IPS DF 6.9 (cell line): Measurements from ENCODE around the gene PPDPF.
"Not testable (repeated sequence)": the region's sequence is repeated elsewhere in the genome, so short reads cannot be mapped to it uniquely, and the experiment has no call there.

ENCODE experiments used
- DNase-seq: peaks from one replicate; pipeline ENCODE4 v3.0.0-alpha.2; 2013; ENCODE audit warnings: low read depth, low spot score
- H3K27ac ChIP-seq: one replicate; pipeline ENCODE4 v1.5.1; 2013; ENCODE audit warnings: low read length, control low read depth
- H3K27me3 ChIP-seq: 2 replicates; pipeline ENCODE4 v1.6.1; 2013; ENCODE audit warnings: mild to moderate bottlenecking, low read length; ENCODE audit not compliant: control insufficient read depth, insufficient read depth
- H3K36me3 ChIP-seq: 2 replicates; pipeline ENCODE4 v1.6.1; 2013; ENCODE audit warnings: low read length; ENCODE audit not compliant: control insufficient read depth, insufficient read depth
- H3K4me1 ChIP-seq: 2 replicates; pipeline ENCODE4 v1.6.1; 2013; ENCODE audit warnings: low read length; ENCODE audit not compliant: control insufficient read depth, insufficient read depth
- H3K4me3 ChIP-seq: 2 replicates; pipeline ENCODE4 v1.5.1; 2013; ENCODE audit warnings: mild to moderate bottlenecking, low read length
- H3K9me3 ChIP-seq: 2 replicates; pipeline ENCODE4 v1.6.1; 2013; ENCODE audit warnings: low read length, inconsistent platforms; ENCODE audit not compliant: control insufficient read depth, insufficient read depth
- WGBS: extraction: QIAGEN DNeasy Blood & Tissue Kit; methylation state at CpG from one replicate; pipeline ENCODE4 v1.1.7; 2013; ENCODE audit warnings: mixed read lengths, missing lambda C conversion rate; ENCODE audit not compliant: insufficient read length, insufficient coverage; 5-methylcytosine and 5-hydroxymethylcytosine counted together

Gene PPDPF

GRCh38 chr20:63478346-63479302 lies 41.9 kb upstream of the PPDPF start:
- no peaks in the 10 kb centered on the region for H3K9me3 ChIP-seq

GRCh38 chr20:63479695-63480419 lies 40.7 kb upstream of the PPDPF start:
- H3K9me3 ChIP-seq, H3K36me3 ChIP-seq, H3K4me3 ChIP-seq, DNase-seq, H3K27ac ChIP-seq, H3K27me3 ChIP-seq, H3K4me1 ChIP-seq: not testable (repeated sequence)
- no CpG with 5 or more reads among the region's 32 CpGs for WGBS

More at GRCh38 chr20:63478346-63479302, 41.9 kb upstream of the PPDPF start:
- H3K27ac ChIP-seq = no peak overlapping the region
- DNase-seq = no peak
- WGBS = no CpG with 5 or more reads among the region's 34 CpGs
- no peaks in the 10 kb centered on the region for H3K27me3 ChIP-seq
- peaks cover 7% of the 10 kb centered on the region; the same call in 1 of the 2 replicates for H3K4me1 ChIP-seq
- no peak overlapping the region for H3K4me3 ChIP-seq
- H3K36me3 ChIP-seq = no peaks in the 10 kb centered on the region

- Histone ChIP-seq H3K27me3 (no peaks in the 10 kb centered on the region), H3K9me3 (no peaks in the 10 kb centered on the region), H3K36me3 (no peaks in the 10 kb centered on the region), H3K27ac (no peak overlapping the region), H3K4me1 (peaks cover 9% of the 10 kb centered on the region; the same call in 1 of the 2 replicates), H3K4me3 (no peak overlapping the region)
- DNase-seq = no peak
- WGBS = no CpG with 5 or more reads among the region's 12 CpGs
Observed at GRCh38 chr20:63481503-63481902, 39.1 kb upstream of the PPDPF start.

- peaks cover 9% of the 10 kb centered on the region; the same call in 1 of the 2 replicates for H3K4me1 ChIP-seq
- H3K9me3 ChIP-seq = no peaks in the 10 kb centered on the region
- H3K27ac ChIP-seq = no peak overlapping the region
- no peak overlapping the region for H3K4me3 ChIP-seq
- no peaks in the 10 kb centered on the region for H3K27me3 ChIP-seq
- WGBS = no CpG with 5 or more reads among the region's 11 CpGs
- DNase-seq = no peak
- no peaks in the 10 kb centered on the region for H3K36me3 ChIP-seq
Observed at GRCh38 chr20:63482021-63482587, 38.5 kb upstream of the PPDPF start.

GRCh38 chr20:63483834-63484233 lies 36.7 kb upstream of the PPDPF start:
- DNase-seq = no peak
- H3K4me1 ChIP-seq = peaks cover 10% of the 10 kb centered on the region
- H3K9me3 ChIP-seq = no peaks in the 10 kb centered on the region
- no peaks in the 10 kb centered on the region for H3K36me3 ChIP-seq
- no CpG with 5 or more reads among the region's 12 CpGs for WGBS
- H3K27me3 ChIP-seq = peaks cover 5% of the 10 kb centered on the region; the same call in 1 of the 2 replicates
- no peak overlapping the region for H3K27ac ChIP-seq
- H3K4me3 ChIP-seq = no peak overlapping the region

GRCh38 chr20:63484236-63484635 lies 36.3 kb upstream of the PPDPF start:
- Histone ChIP-seq H3K9me3 (no peaks in the 10 kb centered on the region), H3K36me3 (no peaks in the 10 kb centered on the region), H3K4me1 (peaks cover 10% of the 10 kb centered on the region), H3K4me3 (no peak overlapping the region), H3K27me3 (peaks cover 5% of the 10 kb centered on the region; the same call in 1 of the 2 replicates), H3K27ac (no peak overlapping the region)
- WGBS = no CpG with 5 or more reads among the region's 17 CpGs
- DNase-seq = no peak

GRCh38 chr20:63484651-63485403 lies 35.7 kb upstream of the PPDPF start:
- WGBS = no CpG with 5 or more reads among the region's 18 CpGs
- Histone ChIP-seq H3K4me1 (peaks cover 10% of the 10 kb centered on the region), H3K27ac (no peak overlapping the region), H3K27me3 (peaks cover 5% of the 10 kb centered on the region; the same call in 1 of the 2 replicates), H3K9me3 (no peaks in the 10 kb centered on the region), H3K36me3 (no peaks in the 10 kb centered on the region), H3K4me3 (no peak overlapping the region)
- DNase-seq = no peak

- no CpG with 5 or more reads among the region's 17 CpGs for WGBS
- H3K4me1 ChIP-seq = peaks cover 10% of the 10 kb centered on the region
Observed at GRCh38 chr20:63486300-63486855, 34.2 kb upstream of the PPDPF start.

GRCh38 chr20:63487116-63487764 lies 33.3 kb upstream of the PPDPF start:
- H3K4me3 ChIP-seq = no peak overlapping the region
- peaks cover 5% of the 10 kb centered on the region; the same call in 1 of the 2 replicates for H3K27me3 ChIP-seq
- H3K36me3 ChIP-seq = no peaks in the 10 kb centered on the region
- WGBS = no CpG with 5 or more reads among the region's 14 CpGs
- H3K4me1 ChIP-seq = peaks cover 5% of the 10 kb centered on the region
- H3K27ac ChIP-seq = no peak overlapping the region
- no peaks in the 10 kb centered on the region for H3K9me3 ChIP-seq
- DNase-seq = no peak

More at GRCh38 chr20:63486300-63486855, 34.2 kb upstream of the PPDPF start:
- DNase-seq = no peak
- H3K27me3 ChIP-seq = peaks cover 5% of the 10 kb centered on the region; the same call in 1 of the 2 replicates
- H3K9me3 ChIP-seq = no peaks in the 10 kb centered on the region
- H3K4me3 ChIP-seq = no peak overlapping the region
- no peak overlapping the region for H3K27ac ChIP-seq
- no peaks in the 10 kb centered on the region for H3K36me3 ChIP-seq
